Progenitor cell of endocrine pancreas (in vitro differentiated cells): ENCODE results near the gene GADL1. TPM values are rescaled to one million over a fixed set of nuclear protein-coding genes. Genes with fewer than 3 reads are reported as not detected.

ENCODE experiments used
- DNase-seq: peaks from one replicate; pipeline ENCODE4 v3.0.0; 2021; ENCODE audit warnings: low spot score; ENCODE audit not compliant: unreplicated experiment
- H3K27ac Mint-ChIP-seq: 2 replicates; pipeline ENCODE4 v1.8.0; 2021; ENCODE audit warnings: mild to moderate bottlenecking, moderate library complexity, mixed read lengths
- H3K27me3 Mint-ChIP-seq: 2 replicates; pipeline ENCODE4 v1.8.0; 2021; ENCODE audit warnings: mixed read lengths
- H3K36me3 Mint-ChIP-seq: 2 replicates; pipeline ENCODE4 v1.8.0; 2022; ENCODE audit warnings: mixed read lengths; ENCODE audit not compliant: insufficient read depth
- H3K4me1 Mint-ChIP-seq: 2 replicates; pipeline ENCODE4 v1.8.0; 2021; ENCODE audit warnings: low read depth, mixed read lengths
- H3K4me3 Mint-ChIP-seq: 2 replicates; pipeline ENCODE4 v1.8.0; 2021; ENCODE audit warnings: low read depth, mild to moderate bottlenecking, moderate library complexity, mixed read lengths
- H3K9me3 Mint-ChIP-seq: 2 replicates; pipeline ENCODE4 v1.8.0; 2021; ENCODE audit warnings: low read depth, mixed read lengths
- total RNA-seq: library from RNA; stranded (reverse); gene quantifications from 2 replicates; pipeline ENCODE4 v1.2.1, GENCODE V29; 2021
- TF ChIP-seq, protein P1 (sequence below): fragments of 200-600 bp; sonication (generic); IDR thresholded peaks from one replicate; pipeline ENCODE4 v1.5.0; 2021; ENCODE audit warnings: antibody characterized with exemption, mild to moderate bottlenecking; ENCODE audit not compliant: unreplicated experiment

The GADL1 gene
- total RNA-seq, 1 donor from 2014 or later = 1.9 TPM

DNA sequence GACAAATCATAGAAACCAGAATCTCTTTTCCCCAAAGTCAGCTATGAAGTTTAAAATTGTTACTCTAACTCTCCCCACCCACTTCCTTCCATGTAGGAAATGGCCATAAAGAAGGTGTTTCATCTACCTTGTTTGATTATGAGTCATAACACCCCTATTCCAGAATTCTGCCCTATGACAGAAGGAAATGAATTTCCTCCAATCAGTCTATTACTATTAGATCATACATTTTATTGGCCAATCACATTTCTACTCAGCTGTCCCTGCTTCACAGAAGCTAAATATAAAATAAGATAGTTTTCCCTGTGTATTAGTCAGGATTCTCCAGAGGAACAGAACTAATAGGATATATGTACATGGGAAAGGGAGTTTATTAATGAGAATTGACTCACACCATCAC lies 186.0 kb downstream of the GADL1 start:
- no peak overlapping the region for H3K4me3 Mint-ChIP-seq
- H3K36me3 Mint-ChIP-seq = peaks cover 6% of the 10 kb centered on the region
- H3K9me3 Mint-ChIP-seq = peaks cover 15% of the 10 kb centered on the region
- H3K4me1 Mint-ChIP-seq = no peaks in the 10 kb centered on the region
- TF ChIP-seq, protein P1, sequence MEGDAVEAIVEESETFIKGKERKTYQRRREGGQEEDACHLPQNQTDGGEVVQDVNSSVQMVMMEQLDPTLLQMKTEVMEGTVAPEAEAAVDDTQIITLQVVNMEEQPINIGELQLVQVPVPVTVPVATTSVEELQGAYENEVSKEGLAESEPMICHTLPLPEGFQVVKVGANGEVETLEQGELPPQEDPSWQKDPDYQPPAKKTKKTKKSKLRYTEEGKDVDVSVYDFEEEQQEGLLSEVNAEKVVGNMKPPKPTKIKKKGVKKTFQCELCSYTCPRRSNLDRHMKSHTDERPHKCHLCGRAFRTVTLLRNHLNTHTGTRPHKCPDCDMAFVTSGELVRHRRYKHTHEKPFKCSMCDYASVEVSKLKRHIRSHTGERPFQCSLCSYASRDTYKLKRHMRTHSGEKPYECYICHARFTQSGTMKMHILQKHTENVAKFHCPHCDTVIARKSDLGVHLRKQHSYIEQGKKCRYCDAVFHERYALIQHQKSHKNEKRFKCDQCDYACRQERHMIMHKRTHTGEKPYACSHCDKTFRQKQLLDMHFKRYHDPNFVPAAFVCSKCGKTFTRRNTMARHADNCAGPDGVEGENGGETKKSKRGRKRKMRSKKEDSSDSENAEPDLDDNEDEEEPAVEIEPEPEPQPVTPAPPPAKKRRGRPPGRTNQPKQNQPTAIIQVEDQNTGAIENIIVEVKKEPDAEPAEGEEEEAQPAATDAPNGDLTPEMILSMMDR = no peak
- no peaks in the 10 kb centered on the region for H3K27me3 Mint-ChIP-seq
- H3K27ac Mint-ChIP-seq = no peak overlapping the region
- DNase-seq = no peak

DNA sequence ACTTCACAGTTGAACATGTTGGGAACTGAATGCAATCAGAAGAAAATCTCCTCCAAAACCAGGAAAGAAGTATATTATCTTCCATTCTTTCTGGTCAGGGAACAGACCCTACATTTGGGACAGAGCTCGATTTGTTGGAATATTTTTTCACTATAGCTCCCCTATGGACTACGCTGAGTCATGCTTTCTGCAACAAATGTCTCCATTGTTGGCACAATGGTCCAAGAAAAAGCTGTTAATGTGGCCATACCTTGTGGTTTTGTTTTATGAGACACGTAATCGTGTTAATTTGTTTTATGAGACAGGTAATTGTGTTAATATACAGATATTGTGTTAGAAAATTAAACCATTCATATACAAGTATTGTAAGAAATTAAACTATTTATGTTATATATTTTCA lies 186.6 kb downstream of the GADL1 start:
- H3K36me3 Mint-ChIP-seq = peaks cover 10% of the 10 kb centered on the region
- H3K4me3 Mint-ChIP-seq = no peak overlapping the region
- TF ChIP-seq, protein P1 = no peak
- H3K27me3 Mint-ChIP-seq = no peaks in the 10 kb centered on the region
- H3K9me3 Mint-ChIP-seq = peaks cover 21% of the 10 kb centered on the region
- no peak for DNase-seq
- no peak overlapping the region for H3K27ac Mint-ChIP-seq
- H3K4me1 Mint-ChIP-seq = no peaks in the 10 kb centered on the region

DNA sequence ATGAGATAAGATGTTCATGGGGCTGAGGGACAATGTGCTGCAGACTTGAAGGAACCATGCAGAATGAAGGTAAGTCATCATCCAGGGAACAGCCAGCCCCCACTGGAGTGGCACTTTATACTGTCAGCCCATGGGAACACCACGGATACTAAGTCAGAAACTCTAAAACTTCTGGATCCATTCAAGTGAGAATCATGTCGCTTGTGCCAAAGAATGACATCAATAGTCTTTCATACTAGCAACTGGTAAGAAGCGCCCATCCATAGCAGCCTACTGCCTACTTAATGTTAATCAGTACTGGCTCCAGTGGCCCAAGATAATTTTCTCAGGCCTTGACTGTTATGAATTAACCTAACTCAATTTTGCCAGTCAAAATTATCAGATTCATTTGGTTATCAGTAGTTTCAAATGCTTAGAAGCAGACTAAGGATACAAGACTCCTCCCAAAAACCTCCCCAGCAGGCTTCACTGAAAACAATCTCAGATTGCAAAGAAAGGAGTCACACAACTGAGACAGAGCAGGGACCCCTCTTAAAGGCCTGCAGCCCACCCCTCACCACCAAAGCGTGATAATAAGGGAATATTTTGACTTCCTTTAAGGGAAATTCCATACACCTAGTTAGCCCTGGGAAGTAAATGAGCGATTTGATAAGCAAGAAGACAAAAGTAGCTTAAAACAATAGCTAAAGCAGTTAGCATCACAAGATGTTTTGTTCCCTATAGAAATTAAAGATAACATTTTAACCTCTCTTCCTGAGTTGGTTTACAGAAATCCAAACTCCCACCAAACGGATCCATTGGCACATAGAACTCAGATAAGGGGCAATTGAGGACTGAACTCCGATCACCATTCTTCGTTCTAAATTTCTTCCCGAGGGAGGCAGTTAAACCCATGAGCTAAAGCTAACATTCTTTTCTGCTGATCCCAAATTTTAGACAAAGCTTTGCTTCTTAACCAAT lies 189.2 kb downstream of the GADL1 start:
- H3K4me1 Mint-ChIP-seq = no peaks in the 10 kb centered on the region
- no peak overlapping the region for H3K27ac Mint-ChIP-seq
- H3K27me3 Mint-ChIP-seq = no peaks in the 10 kb centered on the region
- DNase-seq = no peak
- TF ChIP-seq, protein P1 = no peak
- peaks cover 32% of the 10 kb centered on the region for H3K9me3 Mint-ChIP-seq
- H3K4me3 Mint-ChIP-seq = no peak overlapping the region
- peaks cover 17% of the 10 kb centered on the region for H3K36me3 Mint-ChIP-seq

DNA sequence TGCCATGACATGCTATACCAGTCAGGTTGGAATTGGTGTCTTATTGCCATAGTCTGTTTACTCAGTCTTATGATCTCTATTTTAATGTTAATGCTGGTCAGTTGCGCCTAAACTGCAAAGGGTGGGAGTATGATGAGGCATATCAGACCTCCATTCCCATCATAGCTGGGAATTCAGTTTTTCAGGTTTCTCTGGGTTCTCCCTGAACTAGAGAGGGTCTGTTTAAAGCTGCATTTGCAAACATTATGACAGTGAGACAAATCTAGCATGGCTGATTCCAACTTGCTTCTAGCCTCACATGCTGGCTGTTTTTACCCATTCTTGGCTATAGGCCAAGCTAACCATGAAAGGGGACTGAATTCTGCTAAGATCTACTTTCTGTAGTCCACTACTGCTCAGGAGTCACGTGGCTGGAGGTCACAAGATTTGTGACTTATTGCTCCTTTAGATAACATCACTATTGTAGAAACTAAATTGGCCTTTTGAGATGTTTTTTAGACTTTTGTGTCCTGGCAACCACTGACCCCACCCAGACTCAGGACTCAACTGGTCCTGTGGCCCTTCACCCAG lies 191.5 kb downstream of the GADL1 start:
- Mint-ChIP-seq H3K9me3 (peaks cover 32% of the 10 kb centered on the region), H3K27me3 (no peaks in the 10 kb centered on the region), H3K36me3 (peaks cover 17% of the 10 kb centered on the region), H3K27ac (no peak overlapping the region), H3K4me1 (no peaks in the 10 kb centered on the region), H3K4me3 (no peak overlapping the region)
- no peak for DNase-seq
- TF ChIP-seq, protein P1 = no peak

DNA sequence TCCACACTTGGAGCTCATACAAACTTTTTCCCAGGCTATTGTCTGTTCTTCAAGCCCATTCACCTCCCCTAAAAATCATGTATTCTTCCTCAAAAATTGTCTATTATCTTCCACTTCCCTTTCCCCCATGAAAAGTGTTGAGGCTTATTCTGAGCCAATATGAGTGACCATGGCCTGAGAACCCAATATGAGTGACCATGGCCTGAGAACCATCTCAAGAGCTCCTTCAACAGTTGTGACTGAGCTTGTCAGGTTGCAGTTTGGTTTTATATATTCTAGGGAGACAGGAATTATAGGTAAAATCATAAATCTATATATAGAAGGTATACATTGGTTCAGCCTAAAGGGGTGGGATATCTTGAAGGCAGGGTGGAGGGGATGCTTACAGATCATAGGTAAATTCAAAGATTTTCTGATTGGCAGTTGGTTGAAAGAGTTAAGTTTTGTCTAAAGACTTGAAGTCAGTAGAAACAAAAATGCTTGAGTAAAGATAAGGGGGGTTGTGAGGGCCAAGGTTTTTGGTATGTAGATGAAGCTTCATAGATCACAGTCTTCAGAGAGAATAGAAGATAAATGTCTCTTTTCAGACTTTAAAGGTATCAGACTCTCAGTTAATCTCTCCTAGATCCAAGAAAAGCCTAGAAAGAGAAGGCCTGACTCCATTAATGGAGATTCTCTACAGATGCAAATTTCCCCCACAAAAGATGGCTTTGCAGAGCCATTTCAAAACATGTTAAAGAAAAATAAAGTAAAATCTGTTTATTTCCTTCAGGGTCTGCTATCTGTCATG lies 192.2 kb downstream of the GADL1 start:
- DNase-seq = no peak
- H3K4me3 Mint-ChIP-seq = no peak overlapping the region
- peaks cover 18% of the 10 kb centered on the region for H3K36me3 Mint-ChIP-seq
- H3K27me3 Mint-ChIP-seq = no peaks in the 10 kb centered on the region
- TF ChIP-seq, protein P1 = no peak
- H3K27ac Mint-ChIP-seq = no peak overlapping the region
- H3K4me1 Mint-ChIP-seq = no peaks in the 10 kb centered on the region
- peaks cover 31% of the 10 kb centered on the region for H3K9me3 Mint-ChIP-seq
